ENCODE results near the gene SAMSN1.

The SAMSN1 gene

DNA sequence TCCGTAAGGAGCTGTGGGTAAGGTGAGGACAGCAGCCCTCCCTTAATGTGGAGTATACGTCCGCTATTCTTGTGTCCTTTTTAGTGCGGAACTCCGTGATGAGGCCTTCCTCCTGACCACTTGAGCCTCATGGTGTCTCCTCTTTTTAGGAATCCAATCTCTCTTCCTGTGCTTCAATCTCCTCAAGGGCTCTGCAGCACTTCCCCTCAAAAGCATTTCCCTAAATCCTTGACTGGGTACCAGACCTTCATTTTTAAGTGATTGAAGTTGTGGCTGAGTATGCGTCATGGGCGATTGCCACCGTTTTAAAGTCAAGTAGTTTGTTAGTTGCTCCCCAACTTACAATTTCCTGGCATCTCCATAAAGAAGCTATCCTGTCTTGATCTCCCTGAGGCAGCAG lies 62.8 kb downstream of the SAMSN1 start:
- DNase-seq: peak; percentile 20

DNA sequence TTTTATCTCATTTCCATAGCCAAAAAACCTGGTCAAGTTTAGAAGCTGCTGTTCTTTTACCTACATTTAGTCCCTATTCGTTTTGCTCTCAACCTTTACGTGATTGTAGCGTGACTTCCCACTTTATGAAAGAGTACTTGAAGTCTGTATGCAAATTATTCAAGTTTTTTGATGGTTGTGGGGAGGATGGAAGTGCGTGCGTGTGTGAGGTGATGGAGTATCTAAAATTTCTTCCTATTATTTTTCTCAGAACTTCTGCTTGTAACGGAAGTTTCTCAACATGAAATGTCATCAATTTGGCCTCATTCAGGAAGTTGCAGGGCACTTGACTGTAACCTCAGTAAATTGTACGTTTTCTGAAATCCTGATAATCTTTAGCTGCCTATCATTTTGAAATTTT lies 64.0 kb downstream of the SAMSN1 start:
- DNase-seq: peak; percentile 87

DNA sequence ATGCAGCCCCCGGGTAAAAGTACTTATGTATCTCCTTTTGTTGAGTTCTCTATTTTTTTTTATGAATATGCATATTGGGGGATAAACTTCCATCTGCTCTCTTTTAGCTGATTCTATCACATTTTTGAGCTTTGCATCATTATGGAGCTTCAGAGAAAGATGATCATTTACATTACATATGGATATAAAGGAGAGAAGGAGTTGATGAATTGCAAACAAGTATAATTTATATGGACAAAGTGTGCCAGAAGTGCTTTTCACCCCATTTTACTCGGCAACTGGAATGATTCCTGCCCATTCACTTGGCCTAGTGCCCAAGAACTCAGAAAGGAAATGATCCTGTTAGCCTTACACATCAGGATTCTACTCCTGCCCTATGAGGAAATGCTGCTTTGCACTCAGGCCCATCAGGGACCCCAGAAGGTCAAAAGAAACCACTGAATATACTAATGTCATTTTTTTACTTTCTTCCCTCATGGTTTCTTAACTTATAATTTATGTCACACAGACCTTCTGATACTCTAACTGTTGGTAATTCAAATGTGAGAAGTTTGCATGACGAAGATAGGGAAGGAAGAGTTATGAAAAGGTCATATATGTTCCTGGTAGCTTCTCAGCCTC lies 65.6 kb downstream of the SAMSN1 start:
- DNase-seq: peak; percentile 54

- DNase-seq: no peak
Observed at GRCh38 chr21:14479241-14479786, 66.8 kb downstream of the SAMSN1 start.

DNA sequence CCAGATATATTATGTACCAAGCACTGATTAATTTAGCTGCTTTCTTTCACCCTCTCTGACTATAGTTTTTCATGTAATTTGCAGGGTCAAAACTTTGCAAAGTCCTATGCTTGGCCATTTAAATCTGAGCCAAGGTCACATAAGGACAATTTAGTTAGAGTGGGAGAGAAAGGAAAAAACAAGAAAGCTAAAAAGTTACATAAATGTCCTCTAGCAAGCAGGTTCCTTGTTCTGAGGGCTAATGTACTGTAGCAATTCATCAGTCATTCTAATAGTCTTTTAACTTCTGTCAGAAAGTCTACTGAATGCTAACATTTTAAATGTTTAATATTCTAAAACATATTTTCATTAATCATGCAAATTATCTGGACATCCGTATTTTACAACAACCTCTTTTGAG lies 68.3 kb downstream of the SAMSN1 start:
- DNase-seq: no peak

GRCh38 chr21:14477133-14477532 lies 69.0 kb downstream of the SAMSN1 start:
- no peak for DNase-seq

DNA sequence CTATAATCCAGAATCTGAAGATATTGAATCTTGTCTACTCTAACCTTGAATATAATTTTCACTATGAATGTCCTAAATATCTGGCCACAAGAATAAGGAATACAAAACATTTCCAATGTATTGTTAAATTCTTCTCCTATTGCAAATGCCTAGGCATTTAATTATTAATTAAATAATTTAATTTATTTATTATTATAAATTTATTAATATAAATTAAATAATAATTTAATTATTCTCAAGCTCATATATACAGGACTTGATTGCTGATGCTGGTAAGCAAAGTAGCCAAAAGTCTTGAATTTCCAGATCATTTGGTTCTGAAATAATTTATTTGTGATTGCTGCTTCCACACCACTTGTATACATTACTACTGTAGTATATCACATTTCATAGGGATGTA lies 71.1 kb downstream of the SAMSN1 start:
- no peak for DNase-seq

DNA sequence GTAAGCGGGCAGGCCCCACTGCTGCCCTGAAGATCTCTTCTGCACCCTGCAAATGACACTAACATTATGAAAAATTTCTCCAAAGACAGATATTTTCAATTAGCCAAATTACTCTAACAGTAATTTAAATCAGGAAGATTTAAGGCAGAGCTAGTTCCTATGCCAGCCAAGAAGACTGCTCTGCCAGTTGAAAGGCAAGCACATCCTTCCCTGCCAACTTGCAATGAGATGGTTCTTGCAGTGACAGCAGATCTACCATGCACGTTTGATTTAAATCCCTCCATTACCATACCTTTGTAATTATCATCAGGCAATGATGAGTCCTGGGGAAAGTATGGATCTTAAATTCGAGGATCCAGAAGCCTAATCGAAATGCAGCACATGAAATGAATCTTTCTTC lies 76.5 kb downstream of the SAMSN1 start:
- no peak for DNase-seq

GRCh38 chr21:14466715-14467114 lies 79.4 kb downstream of the SAMSN1 start:
- DNase-seq: no peak

- DNase-seq: no peak
Observed at GRCh38 chr21:14457762-14458161, 88.4 kb downstream of the SAMSN1 start.

DNA sequence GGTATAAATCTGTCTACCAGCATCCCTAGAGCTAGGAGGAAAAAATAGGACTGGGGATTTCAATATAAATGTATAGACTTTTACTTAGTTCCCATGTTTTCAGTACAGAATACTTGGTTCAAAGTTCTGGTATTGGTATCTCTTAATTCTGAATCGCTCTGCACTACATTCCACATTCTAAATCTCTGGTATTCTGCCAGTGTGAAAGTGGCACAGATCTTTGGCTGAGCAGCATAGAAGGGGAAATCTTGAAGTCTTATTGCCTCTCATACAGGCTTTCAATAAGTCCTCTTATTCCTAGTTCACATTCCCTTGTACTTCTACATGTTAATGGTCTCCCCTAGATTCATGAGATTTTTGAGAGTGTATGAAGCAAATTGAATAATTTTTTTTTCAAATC lies 89.2 kb downstream of the SAMSN1 start:
- no peak for DNase-seq

- DNase-seq: no peak
Observed at GRCh38 chr21:14454016-14455009, 91.8 kb downstream of the SAMSN1 start.

- no peak for DNase-seq
Observed at GRCh38 chr21:14453339-14454015, 92.6 kb downstream of the SAMSN1 start.

DNA sequence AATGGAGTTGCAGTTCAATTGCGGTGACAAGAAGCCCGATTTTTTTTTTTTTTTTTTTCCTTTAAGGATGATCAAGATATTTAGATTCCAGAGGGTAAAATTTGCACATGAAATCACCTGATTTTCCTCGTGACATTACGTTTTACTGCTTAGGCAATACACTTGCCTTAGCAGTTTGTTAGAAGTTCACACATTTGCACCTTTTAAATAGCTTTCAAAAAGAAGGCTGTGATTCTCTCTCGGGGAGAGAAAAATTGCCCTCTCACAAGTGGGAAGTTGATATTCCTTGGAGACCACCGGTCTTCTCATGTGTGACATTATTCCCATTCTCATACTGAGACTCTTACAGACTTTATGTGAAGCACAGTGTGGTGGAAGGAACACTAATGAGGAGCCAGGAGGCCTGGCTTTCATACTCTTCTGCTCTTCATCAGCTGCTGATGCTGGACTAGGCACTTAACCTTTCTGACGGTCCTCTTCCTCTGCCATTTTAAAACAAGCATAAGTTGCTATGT lies 93.3 kb downstream of the SAMSN1 start:
- no peak for DNase-seq

DNA sequence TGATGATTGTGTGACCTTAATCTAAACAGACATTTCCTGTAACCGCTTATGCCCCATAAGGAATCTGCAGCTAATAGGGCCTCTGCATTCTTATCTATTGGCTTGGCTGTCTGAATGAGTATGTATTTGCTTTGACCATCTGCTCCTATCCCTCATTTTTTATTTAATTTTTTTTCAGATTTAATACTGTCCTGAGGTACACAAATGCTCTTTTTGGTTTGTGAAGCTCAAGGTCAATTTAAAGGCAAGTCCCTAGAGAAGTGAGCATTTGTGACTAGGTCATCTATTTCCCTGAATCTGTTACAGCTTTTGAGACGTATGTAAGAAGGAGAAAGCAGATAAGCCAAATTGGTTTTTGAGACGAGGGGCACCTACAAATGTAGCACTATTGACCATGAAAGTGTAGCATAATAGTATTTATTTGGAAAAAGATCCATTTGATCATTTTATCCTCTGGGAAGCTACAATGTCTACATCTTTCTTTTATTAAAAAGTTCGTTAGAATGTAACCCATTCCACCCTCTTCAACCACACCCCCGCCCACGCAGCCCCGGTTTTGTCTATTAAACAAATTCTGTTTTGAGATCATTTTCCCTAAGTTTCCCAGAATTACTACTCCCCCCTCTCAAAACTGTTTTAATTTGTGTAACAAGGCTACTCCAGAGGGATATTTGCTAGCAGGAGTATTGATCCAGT lies 93.9 kb downstream of the SAMSN1 start:
- DNase-seq: no peak

GRCh38 chr21:14451546-14451945 lies 94.6 kb downstream of the SAMSN1 start:
- DNase-seq: no peak

- DNase-seq: no peak
Observed at GRCh38 chr21:14448784-14449183, 97.3 kb downstream of the SAMSN1 start.

- DNase-seq: peak; percentile 53
Observed at GRCh38 chr21:14438211-14438610, 107.9 kb downstream of the SAMSN1 start.

- no peak for DNase-seq
Observed at GRCh38 chr21:14435423-14435822, 110.7 kb downstream of the SAMSN1 start.

Data from MV-4-11 (cell line).